GM12873 (cell line): ENCODE measurements around the gene CUX1.

Experiments used
- TF ChIP-seq, protein P1 (sequence below): IDR thresholded peaks from 2 replicates; pipeline ENCODE4 v1.5.1; 2012; ENCODE audit warnings: low read depth, mild to moderate bottlenecking, moderate library complexity, low read length, control low read depth; ENCODE audit not compliant: insufficient read depth; ENCODE audit errors: missing control alignments

Gene CUX1

DNA sequence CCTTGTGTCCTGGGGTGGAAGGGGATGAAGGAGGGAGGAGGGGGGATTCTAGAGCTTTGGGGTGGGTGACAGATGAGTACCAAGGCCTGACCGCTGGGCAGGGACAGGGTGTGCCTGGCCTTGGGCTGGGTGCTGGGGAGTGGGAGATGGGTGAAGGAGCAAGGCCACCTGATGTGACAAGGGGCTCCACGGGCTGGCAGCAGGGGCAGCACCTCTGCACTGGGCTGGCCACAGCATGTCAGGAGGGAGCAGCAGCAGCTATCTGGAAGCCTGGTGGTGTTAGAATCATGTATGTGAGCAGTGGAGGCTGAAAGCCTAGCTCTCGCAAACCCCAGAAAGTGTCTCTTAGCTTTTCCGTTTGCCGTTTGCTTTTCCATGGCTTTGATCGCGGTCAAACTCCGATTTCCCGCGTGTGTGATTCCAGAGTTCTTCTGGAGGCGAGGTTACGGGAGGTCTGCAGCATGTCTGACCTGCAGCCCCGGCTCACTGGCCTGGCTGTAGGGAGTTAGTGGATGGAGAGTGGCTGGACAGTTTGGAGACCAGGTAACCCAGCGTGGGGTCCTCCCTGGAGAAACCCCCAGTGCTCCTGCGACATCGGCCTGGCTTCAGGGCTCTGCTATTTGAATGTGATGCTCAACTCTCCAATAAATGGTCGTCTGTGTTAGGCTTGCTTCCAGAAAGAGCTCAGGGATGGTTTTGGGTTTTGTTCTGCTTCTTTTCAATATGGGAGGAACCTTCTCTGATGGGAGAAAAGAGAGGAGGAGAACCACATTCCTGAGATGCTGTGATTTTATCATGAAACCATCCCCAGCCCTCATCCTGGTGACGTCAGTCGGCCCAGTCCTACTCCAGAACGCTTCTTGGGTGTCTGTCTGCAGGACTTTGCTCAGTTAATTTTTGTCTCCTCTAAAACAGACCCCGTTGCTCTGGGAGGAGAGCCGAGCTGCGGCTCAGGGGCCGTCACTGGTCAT, 105.5 kb downstream of the CUX1 start:
- TF ChIP-seq, protein P1, sequence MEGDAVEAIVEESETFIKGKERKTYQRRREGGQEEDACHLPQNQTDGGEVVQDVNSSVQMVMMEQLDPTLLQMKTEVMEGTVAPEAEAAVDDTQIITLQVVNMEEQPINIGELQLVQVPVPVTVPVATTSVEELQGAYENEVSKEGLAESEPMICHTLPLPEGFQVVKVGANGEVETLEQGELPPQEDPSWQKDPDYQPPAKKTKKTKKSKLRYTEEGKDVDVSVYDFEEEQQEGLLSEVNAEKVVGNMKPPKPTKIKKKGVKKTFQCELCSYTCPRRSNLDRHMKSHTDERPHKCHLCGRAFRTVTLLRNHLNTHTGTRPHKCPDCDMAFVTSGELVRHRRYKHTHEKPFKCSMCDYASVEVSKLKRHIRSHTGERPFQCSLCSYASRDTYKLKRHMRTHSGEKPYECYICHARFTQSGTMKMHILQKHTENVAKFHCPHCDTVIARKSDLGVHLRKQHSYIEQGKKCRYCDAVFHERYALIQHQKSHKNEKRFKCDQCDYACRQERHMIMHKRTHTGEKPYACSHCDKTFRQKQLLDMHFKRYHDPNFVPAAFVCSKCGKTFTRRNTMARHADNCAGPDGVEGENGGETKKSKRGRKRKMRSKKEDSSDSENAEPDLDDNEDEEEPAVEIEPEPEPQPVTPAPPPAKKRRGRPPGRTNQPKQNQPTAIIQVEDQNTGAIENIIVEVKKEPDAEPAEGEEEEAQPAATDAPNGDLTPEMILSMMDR, result no peak

DNA sequence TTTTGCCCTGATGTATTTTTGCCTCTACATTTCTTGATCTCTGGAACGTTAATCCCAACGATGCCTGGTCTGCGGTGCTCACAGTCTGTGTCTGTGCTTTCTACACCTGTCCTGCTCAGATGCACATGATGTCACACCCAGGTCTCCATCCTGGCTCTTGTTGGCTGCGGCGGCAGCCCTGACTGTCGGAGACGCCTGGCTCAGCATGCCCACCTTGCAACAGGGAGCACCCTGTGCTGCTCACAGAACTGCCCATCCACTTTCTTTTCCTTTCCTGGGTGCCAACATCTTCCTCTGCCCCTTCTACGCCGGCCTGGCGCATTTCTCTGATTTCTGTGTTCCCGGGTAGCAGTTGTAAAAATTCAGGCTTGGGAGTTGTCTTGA, 106.2 kb downstream of the CUX1 start:
- TF ChIP-seq, protein P1, result no peak

DNA sequence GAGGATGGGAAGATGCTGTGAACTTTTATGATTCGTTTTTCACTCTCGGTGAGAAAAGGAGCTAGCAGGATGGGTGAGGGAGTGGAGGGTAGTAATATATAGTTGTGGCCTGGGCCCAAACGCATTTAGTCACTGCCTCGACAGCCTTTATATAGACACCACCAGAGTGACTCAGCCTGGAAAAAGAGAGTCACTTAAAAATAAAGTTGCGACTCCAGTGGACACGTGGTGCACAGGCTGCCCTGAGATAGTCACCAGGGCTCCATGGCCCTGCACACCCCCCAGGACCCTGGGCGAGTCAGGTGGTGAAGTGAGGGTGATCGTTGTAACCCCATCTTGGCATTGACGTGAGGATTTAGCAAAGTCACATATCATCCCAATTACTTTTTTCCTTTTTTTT, 106.7 kb downstream of the CUX1 start:
- TF ChIP-seq, protein P1, result no peak

DNA sequence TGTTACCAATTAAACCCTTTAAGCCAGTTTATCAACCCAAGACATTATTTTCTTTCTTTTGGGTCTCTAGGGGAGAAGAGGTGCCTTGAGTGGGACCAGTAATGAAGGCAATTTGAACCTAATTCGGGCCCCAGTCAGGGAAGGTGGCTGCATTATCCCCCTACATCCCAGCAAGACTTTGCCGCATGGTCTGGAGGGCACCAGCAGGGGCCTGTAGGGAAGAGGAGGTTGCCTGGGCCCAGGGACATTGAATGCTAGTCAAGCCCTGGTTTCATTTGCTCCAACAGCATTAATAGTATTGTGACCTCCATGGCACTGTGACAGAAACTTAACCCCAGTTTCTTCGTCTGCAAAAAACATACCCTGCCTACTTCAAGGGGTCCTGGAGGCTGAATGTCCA, 108.8 kb downstream of the CUX1 start:
- TF ChIP-seq, protein P1, result no peak

DNA sequence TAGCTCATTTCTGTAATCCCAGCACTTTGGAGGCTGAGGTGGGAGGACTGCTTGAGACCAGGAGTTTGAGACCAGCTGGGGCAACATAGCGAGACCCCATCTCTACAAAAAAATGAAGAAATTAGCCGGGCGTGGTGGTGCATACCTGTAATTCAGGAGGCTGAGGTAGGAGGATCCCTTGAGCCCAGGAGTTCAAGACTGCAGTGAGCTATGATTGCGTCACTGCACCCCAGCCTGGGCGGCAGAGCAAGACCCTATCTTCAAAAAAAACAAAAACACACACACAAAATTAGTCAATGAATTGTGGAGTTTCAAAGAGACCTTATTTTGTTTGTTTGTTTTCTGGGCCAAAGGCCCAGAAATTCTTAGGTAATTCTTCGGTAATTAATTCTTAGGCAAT, 110.0 kb downstream of the CUX1 start:
- TF ChIP-seq, protein P1, result no peak

DNA sequence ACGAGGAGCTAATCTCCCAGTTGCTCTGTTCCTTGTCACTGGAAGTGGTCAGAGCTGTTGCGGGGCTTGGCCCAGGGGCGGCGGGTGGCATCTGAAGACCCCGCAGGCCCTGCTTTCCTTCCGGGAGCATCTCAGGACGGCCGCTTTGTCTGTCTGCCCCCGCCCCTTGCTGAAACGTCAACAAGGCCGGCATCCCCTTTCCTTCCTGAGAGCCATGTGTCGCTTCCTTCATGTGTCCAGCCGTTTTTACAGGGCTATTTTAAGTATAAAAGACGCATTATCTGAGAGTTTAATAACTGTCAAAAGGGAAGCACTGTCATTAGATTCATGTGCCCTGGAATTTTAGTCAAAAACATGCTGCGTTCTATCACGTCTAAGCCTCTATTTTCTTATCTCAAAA, 110.4 kb downstream of the CUX1 start:
- TF ChIP-seq, protein P1, result no peak

DNA sequence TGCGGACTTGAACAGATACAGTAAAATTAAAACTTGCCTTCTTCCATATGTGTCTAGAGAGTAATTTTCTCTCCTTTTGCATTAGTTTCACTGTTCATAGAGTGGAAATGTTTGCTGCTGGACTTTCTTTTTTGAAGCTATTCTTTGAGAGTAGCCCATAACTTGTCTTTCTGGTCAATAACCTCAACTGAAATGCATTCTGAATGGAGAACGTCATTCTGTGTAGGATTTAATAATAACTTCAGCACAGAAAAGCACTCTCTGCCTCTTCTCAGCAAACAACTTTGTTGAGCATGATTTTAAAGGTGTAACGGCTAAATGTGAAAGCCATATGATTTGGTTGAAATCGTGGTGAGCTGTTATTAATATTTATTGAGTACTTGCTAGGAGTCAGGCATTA, 111.8 kb downstream of the CUX1 start:
- TF ChIP-seq, protein P1, result no peak
